Endothelial cell of umbilical vein (primary cell): ENCODE data around the gene ATP2C2.

Experiments used
- CTCF ChIP-seq, 2 donors: IDR thresholded peaks; 1 replicate in 1 of 2; 2 replicates in 1 of 2; pipeline ENCODE4 v1.5.1; 2011; ENCODE audit warnings: low read length in 2 of 2, mild to moderate bottlenecking in 2 of 2, moderate library complexity in 2 of 2, control low read depth in 1 of 2, inconsistent platforms in 1 of 2, low read depth in 1 of 2; ENCODE audit not compliant: insufficient read depth in 1 of 2; ENCODE audit errors: extremely low read depth in 1 of 2
- EZH2 ChIP-seq: IDR thresholded peaks from 2 replicates; pipeline ENCODE4 v1.6.1; 2012; ENCODE audit warnings: borderline replicate concordance, low read depth, mild to moderate bottlenecking, moderate library complexity, low read length, inconsistent platforms; ENCODE audit not compliant: severe bottlenecking
- FOS ChIP-seq: IDR thresholded peaks from 2 replicates; pipeline ENCODE4 v1.6.1; 2011; ENCODE audit warnings: mild to moderate bottlenecking, low read length, moderate library complexity, borderline replicate concordance; ENCODE audit not compliant: insufficient read depth
- JUN ChIP-seq: IDR thresholded peaks from 2 replicates; pipeline ENCODE4 v1.6.1; 2011; ENCODE audit warnings: borderline replicate concordance, low read depth; ENCODE audit not compliant: insufficient read length, insufficient read depth
- MAX ChIP-seq: IDR thresholded peaks from 2 replicates; pipeline ENCODE4 v1.6.1; 2011; ENCODE audit not compliant: insufficient read depth, insufficient read length
- MYC ChIP-seq: IDR thresholded peaks from one replicate; pipeline ENCODE4 v1.6.1; 2011; ENCODE audit warnings: mild to moderate bottlenecking, low read depth, low read length
- POLR2A ChIP-seq: IDR thresholded peaks from 2 replicates; pipeline ENCODE4 v1.6.1; 2012; ENCODE audit warnings: low read depth, mild to moderate bottlenecking, control low read depth, low read length
- POLR2AphosphoS5 ChIP-seq: IDR thresholded peaks from 2 replicates; pipeline ENCODE4 v1.6.1; 2012; ENCODE audit warnings: low read depth, mild to moderate bottlenecking, control low read depth, low read length, moderate library complexity; ENCODE audit not compliant: insufficient read depth

- TF ChIP-seq EZH2 (no peak), POLR2AphosphoS5 (no peak), CTCF (IDR thresholded peaks at IDR 0.05; ENCODE audit: extremely low read depth in 1 of 2, insufficient read depth in 1 of 2, low read depth in 1 of 2, low read length in 2 of 2) (no peak), JUN (no peak), POLR2A (no peak), MAX (no peak), MYC (no peak), FOS (no peak)
Measured at GRCh38 chr16:84349862-84350684, 18.3 kb upstream of the ATP2C2 start.
